Activated CD4-positive, alpha-beta T cell treated with anti-CD3 and anti-CD28 coated beads, Interleukin-10, Interleukin-2, amounts not matched to agents 100 ng/mL and 50 ng/mL, durations not matched to agents 16 hours and 8 hours (primary cell): Measurements from ENCODE around the gene SLC37A4.
A peak's percentile ranks its signal among the peaks of the same experiment; 100 is the strongest.
"Not testable (repeated sequence)": the region's sequence is repeated elsewhere in the genome, so short reads cannot be mapped to it uniquely, and the experiment has no call there.

Source experiments
- DNase-seq: peaks from one replicate; pipeline ENCODE4 v3.0.0-alpha.2; 2020

The SLC37A4 gene

DNA sequence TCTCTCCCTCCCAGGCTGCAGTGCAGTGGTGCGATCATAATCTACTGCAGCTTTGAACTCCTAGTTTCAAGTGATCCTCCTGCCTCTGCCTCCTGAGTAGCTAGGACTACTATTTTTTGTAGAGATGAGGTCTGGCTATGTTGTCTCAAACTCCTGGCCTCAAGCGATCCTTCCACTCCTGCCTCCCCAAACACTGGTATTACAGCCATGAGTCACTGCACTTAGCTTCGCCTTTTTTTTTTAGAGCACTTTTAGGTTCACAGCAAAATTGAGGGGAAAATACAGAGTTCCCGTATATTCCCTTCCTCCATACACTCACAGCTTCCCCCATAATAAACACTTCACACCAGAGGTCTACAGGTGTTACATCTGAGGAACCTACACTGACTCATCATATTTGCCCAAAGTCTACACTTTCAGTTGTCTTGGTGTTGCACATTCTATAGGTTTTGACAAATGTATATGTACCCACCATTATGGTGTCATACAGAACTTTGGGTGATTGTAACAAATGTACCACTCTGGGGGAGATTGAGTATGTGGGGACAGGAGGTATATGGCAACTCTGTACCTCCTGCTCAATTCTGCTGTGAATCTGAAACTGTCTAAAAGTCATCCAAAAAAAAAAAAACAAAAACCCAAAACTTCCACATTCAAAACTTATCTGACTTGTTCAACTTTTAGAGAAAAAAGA, 11.3 kb upstream of the SLC37A4 start:
- no peak for DNase-seq

DNA sequence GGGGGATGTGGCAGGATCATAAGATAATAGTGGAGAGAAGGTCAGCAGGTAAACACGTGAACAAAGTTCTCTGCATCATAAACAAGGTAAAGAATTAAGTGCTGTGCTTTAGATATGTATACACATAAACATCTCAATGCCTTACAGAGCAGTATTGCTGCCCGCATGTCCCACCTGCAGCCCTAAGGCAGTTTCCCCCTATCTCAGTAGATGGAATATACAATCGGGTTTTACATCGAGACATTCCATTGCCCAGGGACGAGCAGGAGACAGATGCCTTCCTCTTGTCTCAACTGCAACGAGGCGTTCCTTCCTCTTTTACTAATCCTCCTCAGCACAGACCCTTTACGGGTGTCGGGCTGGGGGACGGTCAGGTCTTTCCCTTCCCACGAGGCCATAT, 8.8 kb upstream of the SLC37A4 start:
- DNase-seq, result not testable (repeated sequence)

DNA sequence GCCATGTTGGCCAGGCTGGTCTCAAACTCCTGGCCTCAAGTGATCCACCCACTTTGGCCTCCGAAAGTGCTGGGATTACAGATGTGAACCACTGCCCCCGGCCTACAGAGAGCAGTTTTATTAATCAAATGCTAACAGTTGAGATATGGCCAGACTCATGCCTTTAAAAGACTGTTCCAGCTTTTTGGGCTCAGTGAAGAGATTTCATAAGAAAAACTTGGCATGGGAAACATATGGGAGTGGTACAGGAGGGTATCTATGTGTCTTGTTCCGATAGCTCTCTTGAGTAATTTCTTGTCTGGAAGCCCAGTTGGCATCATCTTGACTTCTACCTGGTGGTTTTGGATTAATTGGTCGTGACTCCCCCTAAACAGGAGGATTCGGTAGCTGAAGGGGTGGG, 8.2 kb upstream of the SLC37A4 start:
- no peak for DNase-seq

DNA sequence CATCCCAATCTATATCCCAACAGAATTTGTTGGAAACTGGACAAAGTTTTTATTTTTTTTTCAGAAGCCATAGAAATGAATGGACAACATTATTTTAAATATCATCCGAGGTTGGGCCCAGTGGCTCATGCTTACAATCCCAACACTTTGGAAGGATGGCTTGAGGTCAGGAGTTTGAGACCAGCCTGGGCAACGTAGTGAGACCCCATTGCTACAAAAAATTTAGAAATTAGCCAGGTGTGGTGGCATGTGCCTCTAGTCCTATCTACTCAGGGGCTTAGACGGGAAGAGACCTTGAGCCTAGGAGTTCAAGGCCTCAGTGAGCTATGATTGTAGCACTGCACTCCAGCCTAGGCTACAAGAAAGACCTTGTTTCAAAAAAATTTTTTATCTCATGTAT, 4.1 kb upstream of the SLC37A4 start:
- no peak for DNase-seq

DNA sequence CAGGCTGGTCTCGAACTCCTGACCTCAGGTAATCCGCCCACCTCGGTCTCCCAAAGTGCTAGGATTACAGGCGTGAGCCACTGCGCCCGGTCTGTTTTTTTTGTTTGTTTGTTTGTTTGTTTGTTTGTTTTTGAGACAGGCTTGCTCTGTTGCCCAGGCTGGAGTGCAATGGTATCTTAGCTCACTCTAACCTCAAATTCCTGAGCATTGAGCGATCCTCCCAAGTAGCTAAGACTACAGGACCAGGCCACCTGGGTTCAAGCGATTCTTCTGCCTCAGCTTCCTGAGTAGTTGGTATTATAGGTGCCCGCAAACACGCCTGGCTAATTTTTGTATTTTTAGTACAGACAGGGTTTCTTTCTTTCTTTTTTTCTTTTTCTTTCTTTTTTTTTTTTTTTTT, 2.7 kb upstream of the SLC37A4 start:
- DNase-seq, result not testable (repeated sequence)

DNA sequence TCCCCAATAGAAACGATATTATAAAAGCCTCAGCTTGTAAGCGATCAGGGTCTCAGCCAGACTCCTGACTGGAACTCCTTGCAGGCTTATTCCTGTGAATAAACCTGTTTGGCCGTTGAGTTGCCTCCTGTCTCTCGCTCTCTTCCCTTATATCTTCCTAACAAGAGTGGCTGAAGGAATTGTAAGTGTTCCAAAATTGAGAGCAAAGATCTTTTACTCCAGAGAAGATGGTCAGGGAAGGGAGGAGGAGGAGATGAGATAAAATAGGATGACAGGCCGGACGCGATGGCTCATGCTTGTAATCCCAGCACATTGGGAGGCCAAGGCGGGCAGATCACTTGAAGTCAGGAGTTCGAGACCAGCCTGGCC, 1.2 kb upstream of the SLC37A4 start:
- no peak for DNase-seq

DNA sequence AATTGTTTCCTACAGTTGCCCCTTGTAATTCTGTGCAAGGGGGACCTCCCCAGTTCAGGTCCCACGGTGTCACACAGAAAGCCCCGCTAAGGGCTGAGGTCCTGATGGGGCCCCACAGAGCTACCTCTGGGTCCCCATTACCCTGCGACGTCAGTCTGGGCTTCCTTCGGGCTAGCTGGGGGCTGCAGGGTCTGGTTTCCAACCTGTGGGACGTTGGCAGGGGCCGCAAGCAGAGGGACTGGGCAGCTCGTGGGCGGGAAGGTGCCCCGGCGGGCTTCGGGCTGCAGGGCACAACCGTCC, 698 bp downstream of the SLC37A4 start:
- DNase-seq, result no peak

DNA sequence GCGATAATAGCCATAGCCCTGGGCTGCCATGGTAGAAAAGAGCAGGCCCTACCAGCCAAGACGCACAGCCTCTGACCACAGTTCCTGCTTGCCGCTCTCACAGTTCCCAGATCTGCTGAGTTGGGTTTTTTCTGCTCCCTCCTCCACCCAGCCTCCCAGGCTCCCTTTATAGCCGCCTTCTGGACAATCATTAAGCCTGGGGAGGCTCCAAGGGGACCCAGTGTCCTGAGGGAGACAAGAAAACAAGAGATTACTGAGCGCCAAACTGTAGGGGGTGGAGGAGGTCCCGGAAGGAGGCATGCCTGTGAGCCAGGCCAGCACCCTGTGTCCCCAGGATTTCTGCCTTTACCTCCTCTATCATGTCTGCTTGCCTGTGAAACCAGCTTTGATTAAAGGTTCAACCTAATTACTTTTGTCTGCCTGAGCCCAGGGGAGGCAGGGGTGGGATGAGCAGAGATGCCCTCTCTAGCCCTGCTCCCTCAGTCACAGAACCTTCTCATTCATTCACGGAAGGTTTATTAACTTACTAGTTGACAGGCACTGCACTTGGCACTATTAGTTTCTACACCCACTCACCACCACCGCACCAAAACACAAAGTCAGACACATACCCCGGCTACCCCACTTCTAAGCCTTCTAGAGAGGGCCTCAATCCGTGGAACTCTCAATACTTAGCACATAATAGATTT, 1.2 kb downstream of the SLC37A4 start:
- DNase-seq, result peak; percentile 37

DNA sequence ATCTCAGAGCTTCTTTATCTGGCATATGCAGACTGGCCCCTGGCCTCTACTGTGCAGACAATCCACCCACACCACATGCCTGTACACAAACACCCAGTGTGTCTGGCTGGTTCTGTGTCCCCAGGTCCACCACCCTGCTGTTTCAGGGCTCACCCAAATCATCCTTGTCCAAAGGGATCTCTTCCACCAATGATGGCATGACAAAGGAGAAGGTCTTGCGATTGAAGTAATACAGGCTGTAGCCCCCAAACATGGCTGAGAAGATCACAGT, 1.7 kb downstream of the SLC37A4 start:
- no peak for DNase-seq

DNA sequence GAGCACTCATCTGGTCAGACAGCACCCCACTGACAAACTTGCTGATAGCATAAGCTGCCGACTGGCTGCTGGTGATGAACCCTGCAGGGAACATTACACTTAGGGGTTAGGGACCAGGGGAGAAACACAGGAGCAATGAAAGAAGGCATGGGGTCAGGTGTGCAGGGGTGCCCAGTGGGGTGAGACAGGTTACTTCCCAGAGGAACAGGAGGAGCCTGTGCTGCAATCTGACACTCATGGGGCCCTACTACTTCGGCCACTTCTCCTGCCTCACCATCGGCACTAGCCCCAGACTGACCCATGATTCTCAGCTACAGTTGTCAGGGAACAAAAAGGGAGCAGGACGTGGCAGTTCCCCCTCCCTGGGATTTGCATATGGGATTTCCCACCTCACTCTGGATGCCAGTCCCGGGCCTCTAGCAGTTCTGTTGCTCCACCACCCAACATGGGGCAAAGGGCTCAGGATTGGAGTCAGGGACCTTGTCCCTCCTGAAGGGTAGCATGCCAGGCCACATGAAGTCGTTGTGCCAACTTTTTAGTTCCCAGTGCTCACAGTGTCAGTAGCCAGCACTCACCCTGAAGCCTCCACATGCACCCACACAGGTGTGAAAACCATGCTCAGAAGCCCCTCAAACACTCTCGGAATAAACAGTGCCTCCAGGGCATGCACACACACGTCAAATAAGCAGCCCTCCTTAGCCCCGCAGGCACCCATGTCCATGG, 2.2 kb downstream of the SLC37A4 start:
- no peak for DNase-seq

DNA sequence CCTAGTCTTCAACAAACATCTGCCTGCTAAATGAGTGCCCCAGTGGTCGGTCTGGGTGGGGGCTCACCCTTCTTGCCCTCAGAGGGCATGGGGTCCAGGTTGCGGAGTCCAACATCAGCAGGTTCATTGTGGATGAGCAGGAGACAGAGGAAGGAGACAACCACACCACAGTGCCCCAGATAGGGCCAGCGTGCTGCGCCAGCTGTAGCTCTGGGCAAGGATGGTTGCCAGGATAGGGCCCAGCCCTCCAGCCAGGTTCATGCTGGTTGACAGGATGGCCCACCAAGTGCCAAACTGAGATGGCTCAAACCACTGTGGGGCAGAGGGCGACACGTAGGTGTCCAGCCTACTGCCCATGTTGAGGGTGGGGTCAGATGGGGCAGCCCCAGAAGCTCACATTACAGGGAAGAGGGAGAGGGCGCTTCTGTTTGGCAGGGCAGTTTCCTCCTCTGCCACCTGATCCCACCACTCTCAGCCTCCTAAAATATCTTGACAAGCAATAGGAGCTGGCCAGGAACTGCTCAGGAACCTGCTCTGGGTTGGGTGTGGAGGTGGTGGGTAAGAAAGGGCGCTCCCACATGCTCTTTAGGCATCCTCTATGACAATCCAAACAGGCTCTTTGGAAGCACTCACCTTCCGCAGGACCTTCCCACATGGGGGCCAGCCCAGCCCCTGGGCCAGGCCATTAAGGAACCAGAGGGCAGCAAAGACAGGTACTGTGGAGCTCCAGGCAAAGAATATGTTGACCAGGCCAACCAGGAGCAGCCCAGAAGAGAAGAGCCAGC, 2.9 kb downstream of the SLC37A4 start:
- DNase-seq, result no peak

DNA sequence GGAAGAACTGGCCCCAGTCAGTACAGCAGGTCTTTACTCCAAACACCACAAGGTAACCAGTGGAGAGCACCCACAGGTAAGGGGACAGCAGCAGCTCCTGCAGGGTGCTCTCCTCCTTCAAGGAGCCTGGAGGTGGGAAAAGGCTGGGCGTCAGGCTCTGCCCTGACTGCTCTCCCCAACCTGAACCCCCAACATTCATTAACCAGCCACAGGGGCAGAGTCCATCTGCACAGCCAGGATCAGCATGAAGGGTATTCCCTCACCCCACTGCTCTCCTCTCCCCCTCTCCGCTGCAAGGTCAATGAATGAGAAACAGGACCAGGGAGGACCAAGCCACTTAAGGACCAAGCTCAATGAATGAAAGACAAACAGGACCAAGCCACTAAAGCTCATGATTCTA, 3.7 kb downstream of the SLC37A4 start:
- no peak for DNase-seq

DNA sequence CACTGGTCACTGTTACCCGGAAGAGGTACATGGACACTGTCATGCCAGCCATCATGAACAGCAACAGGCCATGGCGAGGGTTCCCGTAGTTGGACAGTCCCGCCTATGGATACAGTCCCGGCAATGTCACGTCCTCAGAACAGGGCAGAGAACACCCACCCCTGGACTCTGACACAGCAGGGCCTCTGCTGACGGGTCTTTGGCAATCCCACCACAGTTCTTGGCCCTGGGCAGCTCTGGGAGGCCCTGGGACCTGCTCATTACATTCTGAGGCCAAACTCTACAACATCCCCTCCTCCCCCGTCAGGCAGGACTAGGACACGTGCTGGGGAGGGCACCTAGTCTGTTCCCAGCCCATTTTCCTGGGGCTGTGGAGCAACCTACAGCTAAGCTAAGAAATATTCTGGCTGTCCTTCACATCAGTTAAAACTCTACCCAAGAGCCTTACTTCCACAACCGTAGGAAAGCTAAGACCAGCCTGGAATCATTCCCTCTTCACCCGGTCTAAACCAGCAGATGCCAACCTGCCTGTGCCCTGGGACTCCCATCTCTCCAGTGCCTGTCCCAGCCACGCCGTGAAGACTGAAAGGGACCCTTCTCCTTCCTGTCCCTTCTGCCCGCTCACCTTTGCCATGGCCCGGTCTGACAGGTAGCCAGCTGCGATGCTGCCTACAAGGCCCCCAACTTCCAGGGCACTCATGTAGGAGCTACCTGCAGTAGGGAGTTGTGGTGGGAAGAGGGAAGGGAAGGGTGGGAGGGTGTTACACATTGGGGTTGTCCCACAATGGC, 4.5 kb downstream of the SLC37A4 start:
- no peak for DNase-seq

DNA sequence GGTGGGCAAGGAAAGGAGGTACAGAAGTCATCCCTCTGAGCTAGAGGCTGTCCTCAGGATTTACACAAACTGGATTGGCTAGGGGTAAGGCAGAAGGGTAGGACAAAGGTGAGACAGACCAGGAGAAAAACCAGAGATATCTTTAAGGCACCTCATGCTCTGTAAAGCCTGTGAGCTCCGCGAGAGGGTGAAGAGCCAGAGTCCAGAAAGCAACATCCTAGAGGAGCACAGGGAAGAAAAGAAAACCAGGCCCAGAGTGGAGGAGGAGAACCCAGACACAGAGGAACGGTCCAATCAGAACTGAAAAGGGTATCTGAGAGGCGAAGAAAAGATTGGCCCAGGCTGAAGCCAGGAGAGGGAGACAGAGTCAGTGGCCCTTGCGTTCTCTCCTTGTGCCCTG, 5.1 kb downstream of the SLC37A4 start:
- DNase-seq, result no peak

DNA sequence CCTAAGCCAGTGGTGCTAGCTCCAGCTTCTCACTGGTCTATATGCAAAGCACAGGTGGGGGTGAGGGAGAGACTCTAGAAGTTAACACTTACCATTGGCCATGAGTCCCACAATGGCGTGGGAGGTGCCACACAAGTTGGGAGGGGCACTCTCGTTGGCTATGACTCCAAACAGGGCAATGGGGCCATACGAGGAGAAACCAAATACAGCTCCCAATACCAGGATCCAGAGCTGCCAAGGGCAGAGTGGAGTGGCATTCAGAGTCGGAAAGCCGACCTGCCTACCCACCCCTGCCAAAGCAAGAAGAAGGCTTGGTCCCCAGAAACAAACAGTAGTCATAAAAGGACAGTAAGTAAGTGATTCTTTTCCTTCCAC, 5.6 kb downstream of the SLC37A4 start:
- DNase-seq, result no peak

DNA sequence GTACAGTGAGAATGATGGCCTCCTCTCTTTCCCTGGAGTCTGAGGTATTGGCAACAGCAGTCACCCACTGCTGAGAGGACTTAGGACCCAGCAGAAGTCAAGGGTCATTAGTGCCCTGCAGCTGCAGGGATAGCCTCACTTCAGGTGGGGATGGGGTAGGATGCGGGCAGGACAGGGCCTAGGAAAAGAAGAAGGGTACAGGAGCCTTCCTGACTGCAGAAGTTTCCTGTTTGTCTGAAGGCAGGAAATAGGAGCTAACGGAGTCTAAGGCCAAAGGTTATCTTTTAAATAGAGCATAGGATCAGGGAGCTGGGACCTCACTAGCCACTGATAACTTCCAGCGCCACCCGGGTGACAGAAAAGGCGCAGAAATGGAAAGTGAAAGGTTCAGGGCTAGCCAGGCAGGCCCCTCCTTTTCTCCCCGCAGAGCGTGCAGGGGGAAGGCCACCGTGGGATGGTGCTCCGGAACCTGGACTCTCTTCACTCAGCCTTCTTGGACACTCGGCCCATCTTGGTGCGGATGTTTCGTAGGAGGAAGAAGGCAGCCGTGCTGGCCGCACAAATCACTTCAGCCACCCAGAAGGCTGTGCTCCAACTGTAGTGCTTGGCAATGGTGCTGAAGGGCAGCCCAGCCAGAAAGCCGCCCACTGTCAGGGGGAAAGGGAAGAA, 6.1 kb downstream of the SLC37A4 start:
- no peak for DNase-seq

DNA sequence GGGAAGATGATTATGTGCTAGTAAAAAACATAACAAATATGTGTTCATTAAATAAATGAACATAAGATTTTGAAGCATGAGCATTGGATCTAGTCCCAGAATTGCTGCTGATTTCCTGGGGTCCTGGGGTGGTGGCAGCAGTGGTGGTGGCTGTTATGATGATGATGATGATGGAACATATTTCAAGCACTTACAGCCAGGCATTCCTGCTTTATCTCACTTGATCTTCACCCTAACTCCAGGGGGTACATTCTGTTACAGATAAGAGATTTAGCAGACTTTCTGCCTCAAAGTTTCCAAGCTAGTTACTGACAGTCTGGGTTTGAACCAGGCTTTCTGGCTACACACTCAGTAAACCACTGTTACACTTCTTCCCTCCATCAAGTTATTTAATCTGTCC, 6.9 kb downstream of the SLC37A4 start:
- DNase-seq, result no peak

DNA sequence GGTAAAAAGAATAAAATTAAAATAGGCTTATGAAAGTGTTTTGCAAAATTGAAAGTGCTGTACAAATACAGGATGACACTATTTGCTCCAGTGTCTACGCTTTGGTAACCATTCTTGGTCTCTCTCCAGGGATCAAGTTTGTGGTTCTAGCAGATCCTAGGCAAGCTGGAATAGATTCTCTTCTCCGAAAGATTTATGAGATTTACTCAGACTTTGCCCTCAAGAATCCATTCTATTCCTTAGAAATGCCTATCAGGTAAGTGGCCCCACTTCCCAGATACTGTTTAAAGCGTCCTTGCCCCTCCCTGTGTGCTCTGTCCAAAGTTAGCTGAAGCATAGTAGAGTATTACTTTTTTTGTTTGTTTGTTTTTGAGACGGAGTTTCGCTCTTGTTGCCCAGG, 9.0 kb downstream of the SLC37A4 start:
- DNase-seq, result no peak

DNA sequence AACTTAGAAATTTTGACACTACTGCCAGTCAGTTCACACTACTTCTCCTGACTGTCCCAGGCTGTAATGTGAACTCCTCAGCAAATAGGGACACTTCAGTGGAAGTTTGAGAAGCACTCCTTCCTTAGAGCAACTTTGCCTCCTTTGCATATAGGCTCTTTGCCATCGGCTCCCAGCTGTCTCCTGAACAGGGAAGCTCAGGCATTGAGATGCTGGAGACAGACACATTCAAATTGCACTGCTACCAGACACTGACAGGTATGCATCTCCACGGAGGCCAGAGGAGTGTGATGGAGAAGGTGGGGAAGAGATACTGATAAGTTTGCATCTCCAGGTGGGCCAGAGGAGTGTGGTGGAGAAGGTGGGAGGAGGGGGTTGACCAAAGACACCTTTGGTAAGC, 10.7 kb downstream of the SLC37A4 start:
- DNase-seq, result no peak

DNA sequence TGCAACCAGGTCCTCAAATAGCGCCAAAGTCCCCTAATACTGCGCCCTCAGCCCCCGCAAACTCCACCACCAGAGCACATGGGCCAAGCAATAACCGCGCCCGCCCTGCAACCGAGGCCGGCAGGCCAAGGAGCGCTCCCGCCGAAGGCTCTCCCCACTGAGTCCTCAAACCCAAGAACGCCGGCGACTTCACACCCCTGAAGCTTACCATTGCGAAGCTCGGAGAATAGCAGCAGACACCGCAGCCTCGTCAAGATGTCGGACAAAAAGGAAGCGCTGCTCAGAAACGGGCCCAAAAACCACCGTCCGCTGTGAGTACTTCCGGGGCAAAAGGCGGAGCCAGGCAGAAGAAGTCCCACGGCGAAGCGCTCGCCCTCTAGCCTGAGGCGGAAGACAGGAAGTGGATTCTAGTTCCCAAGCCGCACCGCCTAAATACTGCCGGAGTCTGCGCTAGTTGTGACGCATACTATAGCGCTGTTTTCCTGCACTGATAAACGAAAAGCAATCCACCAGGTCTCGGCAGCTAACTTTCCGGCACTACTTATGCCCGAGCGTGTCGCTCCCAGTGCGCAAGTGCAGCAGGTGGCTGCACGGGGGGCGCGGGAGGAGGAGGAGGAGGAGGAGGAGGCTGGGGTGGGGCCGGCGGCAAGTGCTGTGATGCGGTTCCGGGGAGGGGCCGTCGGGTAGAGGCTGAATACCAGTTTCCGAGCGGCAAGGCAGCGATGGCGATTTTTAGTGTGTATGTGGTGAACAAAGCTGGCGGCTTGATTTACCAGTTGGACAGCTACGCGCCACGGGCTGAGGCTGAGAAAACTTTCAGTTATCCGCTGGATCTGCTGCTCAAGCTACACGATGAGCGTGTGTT, 12.4 kb downstream of the SLC37A4 start, which contains the start of the genes RPS25 and TRAPPC4:
Gene RPS25 (minus strand): TSS at position 270 of the 865 bp plus-strand sequence. CDS start 59 bp downstream, at position 211.
Gene TRAPPC4 (plus strand): TSS at position 693 of the 865 bp plus-strand sequence. CDS start 30 bp downstream, at position 723.
- DNase-seq, result peak; percentile 97

DNA sequence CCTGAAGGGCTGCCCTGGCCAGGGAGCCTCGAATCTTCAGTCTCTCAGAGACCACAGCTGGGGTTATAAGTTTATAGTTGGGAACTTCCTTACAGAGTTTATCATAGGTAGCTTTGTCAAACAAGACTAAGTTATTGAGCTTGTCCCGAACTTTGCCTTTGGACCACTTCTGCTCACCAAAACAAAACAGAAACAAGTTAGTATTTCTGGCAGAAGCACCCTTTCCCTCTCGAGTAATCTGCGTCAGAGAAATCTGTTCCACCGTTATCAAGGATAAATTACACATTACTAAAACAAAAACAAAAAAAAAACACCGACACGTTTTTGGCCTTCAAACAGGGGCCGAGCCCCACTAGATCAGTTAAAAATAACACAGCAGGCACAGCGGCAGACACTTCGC, 13.3 kb downstream of the SLC37A4 start:
- DNase-seq, result not testable (repeated sequence)
